BLaER1 (cell line): Measurements from ENCODE around the gene TLE4.

Experiments
- H3K27ac ChIP-seq: shearing (Covaris generic); formaldehyde crosslinking; 2 replicates; pipeline ENCODE4 v1.8.1; 2022
- H3K27me3 ChIP-seq: shearing (Covaris generic); formaldehyde crosslinking; 2 replicates; pipeline ENCODE4 v1.8.1; 2022
- H3K36me3 ChIP-seq: shearing (Covaris generic); formaldehyde crosslinking; 2 replicates; pipeline ENCODE4 v1.8.1; 2022
- H3K4me1 ChIP-seq: shearing (Covaris generic); formaldehyde crosslinking; 2 replicates; pipeline ENCODE4 v1.8.1; 2022
- H3K4me2 ChIP-seq: shearing (Covaris generic); formaldehyde crosslinking; 2 replicates; pipeline ENCODE4 v1.8.1; 2022
- H3K4me3 ChIP-seq: shearing (Covaris generic); formaldehyde crosslinking; 2 replicates; pipeline ENCODE4 v1.8.1; 2022
- H3K9ac ChIP-seq: shearing (Covaris generic); formaldehyde crosslinking; 2 replicates; pipeline ENCODE4 v1.8.1; 2022
- H3K9me3 ChIP-seq: shearing (Covaris generic); formaldehyde crosslinking; 2 replicates; pipeline ENCODE4 v1.8.1; 2022
- H4K20me1 ChIP-seq: shearing (Covaris generic); formaldehyde crosslinking; 2 replicates; pipeline ENCODE4 v1.8.1; 2022
- Cebpa-rat ChIP-seq: shearing (Covaris generic); IDR thresholded peaks from 2 replicates; pipeline ENCODE4 v1.8.1; 2022

Gene TLE4

GRCh38 chr9:79682076-79682736 lies 110.4 kb downstream of the TLE4 start:
- Histone ChIP-seq H3K36me3 (peaks cover 55% of the 10 kb centered on the region), H3K27ac (no peak overlapping the region), H3K27me3 (no peaks in the 10 kb centered on the region), H3K9me3 (peaks cover 5% of the 10 kb centered on the region; the same call in 1 of the 2 replicates), H3K4me3 (no peak overlapping the region), H4K20me1 (peaks cover 65% of the 10 kb centered on the region), H3K4me1 (peaks cover 59% of the 10 kb centered on the region), H3K9ac (no peak overlapping the region), H3K4me2 (peak overlapping the region; percentile 30; the same call in 1 of the 2 replicates)
- no peak for TF ChIP-seq Cebpa-rat

GRCh38 chr9:79684059-79684458 lies 112.3 kb downstream of the TLE4 start:
- no peak overlapping the region for H3K4me3 ChIP-seq
- H3K9me3 ChIP-seq, result no peaks in the 10 kb centered on the region
- no peak overlapping the region for H3K27ac ChIP-seq
- peaks cover 58% of the 10 kb centered on the region for H3K36me3 ChIP-seq
- no peak overlapping the region for H3K9ac ChIP-seq
- no peaks in the 10 kb centered on the region for H3K27me3 ChIP-seq
- H3K4me1 ChIP-seq, result peaks cover 76% of the 10 kb centered on the region
- H4K20me1 ChIP-seq, result peaks cover 84% of the 10 kb centered on the region
- H3K4me2 ChIP-seq, result no peak overlapping the region
- no peak for TF ChIP-seq Cebpa-rat

DNA sequence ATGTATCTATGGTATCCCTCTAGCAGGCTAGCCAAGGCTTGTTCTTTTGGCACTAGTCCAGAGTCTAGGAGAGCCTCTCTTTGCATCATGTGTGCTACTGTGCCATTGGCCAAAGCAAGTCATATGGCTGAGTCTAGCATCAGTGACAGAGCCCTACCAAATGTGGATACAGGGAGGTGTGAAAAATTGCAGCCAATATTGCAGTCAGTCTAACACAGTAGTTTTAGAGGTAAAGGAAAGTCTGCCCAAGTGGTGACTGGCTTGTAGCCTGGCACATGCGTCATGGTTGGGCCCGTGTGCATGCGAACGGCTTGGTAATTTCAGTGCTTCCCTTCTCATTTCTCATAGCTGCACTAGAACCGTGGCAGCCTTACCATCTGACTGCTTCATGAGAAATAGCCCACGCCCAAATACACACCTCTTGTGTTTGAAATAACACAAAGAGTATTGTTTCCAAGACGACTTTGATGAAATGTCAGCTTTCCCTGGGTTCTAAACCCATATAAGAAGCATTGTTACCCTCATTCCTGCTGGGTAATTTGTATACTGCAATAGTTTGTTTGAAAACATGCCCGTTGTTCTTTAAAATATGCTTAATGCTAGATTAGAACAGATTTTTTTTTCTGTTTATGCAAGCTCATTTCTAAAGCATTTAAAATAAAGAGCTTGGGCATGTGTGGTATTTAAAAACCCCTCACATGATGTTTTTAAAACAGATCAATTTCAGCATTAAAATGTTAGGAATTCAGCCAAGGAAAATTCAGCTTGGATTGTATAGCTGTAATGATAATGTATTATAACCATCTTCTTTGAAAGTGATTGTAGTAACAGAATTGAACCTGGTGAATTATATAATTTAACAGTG lies 113.2 kb downstream of the TLE4 start:
- H3K27me3 ChIP-seq, result no peaks in the 10 kb centered on the region

GRCh38 chr9:79685577-79685976 lies 113.8 kb downstream of the TLE4 start:
- Histone ChIP-seq H3K9ac (no peak overlapping the region), H3K36me3 (peaks cover 73% of the 10 kb centered on the region), H3K27me3 (no peaks in the 10 kb centered on the region), H3K4me3 (no peak overlapping the region), H3K27ac (no peak overlapping the region), H3K4me2 (peak overlapping the region; percentile 72), H4K20me1 (peaks cover 99% of the 10 kb centered on the region), H3K4me1 (peaks cover 90% of the 10 kb centered on the region), H3K9me3 (no peaks in the 10 kb centered on the region)
- TF ChIP-seq Cebpa-rat, result no peak

More for the DNA sequence above, 113.2 kb downstream of the TLE4 start:
- H3K9me3 ChIP-seq, result no peaks in the 10 kb centered on the region
- peaks cover 84% of the 10 kb centered on the region for H3K4me1 ChIP-seq
- peaks cover 67% of the 10 kb centered on the region for H3K36me3 ChIP-seq
- H4K20me1 ChIP-seq, result peaks cover 93% of the 10 kb centered on the region
- no peak overlapping the region for H3K9ac ChIP-seq
- peak overlapping the region; percentile 72 for H3K4me2 ChIP-seq
- H3K4me3 ChIP-seq, result no peak overlapping the region
- H3K27ac ChIP-seq, result no peak overlapping the region
- no peak for TF ChIP-seq Cebpa-rat

DNA sequence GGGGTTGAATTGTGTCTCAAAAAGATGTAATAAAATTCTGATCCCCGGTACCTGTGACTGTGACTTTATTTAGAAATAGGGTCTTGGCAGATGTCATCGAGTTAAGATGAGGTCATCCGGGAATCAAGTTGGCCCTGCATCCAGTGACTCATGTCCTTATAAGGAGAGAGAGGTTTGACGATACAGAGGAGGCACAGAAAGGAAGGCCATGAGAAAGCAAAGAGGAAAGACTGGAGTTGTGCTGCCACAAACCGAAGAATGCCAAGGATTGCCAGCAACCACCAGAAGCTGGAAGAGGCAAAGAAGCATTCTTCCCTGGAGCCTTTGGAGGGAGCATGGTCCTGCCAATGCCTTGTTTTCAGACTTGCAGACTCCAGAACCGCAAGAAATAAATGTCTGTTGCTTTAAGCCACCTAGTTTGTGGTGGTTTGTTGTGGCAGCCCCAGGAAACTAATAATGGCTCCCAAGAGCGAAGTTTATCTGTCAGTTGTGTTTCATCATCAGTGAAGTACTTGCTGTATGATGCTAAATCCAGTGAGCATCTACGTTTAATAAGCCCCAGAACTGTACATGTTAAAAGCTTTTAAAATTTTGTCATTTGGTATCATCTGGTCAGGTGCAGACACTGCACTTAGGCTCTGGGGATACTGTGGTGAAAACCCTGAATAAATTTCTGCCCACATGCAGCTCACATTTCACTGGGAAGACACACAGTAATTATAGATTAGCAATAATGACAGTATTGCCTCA lies 114.8 kb downstream of the TLE4 start:
- Histone ChIP-seq H3K9me3 (no peaks in the 10 kb centered on the region), H3K27me3 (no peaks in the 10 kb centered on the region), H3K9ac (no peak overlapping the region; the same call in 1 of the 2 replicates), H3K4me1 (peaks cover 95% of the 10 kb centered on the region), H4K20me1 (peaks cover 100% of the 10 kb centered on the region), H3K36me3 (peaks cover 79% of the 10 kb centered on the region), H3K27ac (peak overlapping the region; percentile 47; the same call in 1 of the 2 replicates), H3K4me2 (peak overlapping the region; percentile 72), H3K4me3 (0 out of 2 replicates have a peak overlapping the region, but pooled peaks have one; percentile 20)
- no peak for TF ChIP-seq Cebpa-rat

- peaks cover 79% of the 10 kb centered on the region for H3K36me3 ChIP-seq
- 0 out of 2 replicates have a peak overlapping the region, but pooled peaks have one; percentile 20 for H3K4me3 ChIP-seq
- H3K9ac ChIP-seq, result no peak overlapping the region
- peak overlapping the region; percentile 72 for H3K4me2 ChIP-seq
- peaks cover 100% of the 10 kb centered on the region for H4K20me1 ChIP-seq
- H3K27me3 ChIP-seq, result no peaks in the 10 kb centered on the region
- peak; percentile 90; the same call in 1 of the 2 replicates for TF ChIP-seq Cebpa-rat
- H3K9me3 ChIP-seq, result no peaks in the 10 kb centered on the region
- H3K4me1 ChIP-seq, result peaks cover 95% of the 10 kb centered on the region
- H3K27ac ChIP-seq, result peak overlapping the region; percentile 47; the same call in 1 of the 2 replicates
These were observed 115.3 kb downstream of the TLE4 start for GRCh38 chr9:79687131-79687447.

DNA sequence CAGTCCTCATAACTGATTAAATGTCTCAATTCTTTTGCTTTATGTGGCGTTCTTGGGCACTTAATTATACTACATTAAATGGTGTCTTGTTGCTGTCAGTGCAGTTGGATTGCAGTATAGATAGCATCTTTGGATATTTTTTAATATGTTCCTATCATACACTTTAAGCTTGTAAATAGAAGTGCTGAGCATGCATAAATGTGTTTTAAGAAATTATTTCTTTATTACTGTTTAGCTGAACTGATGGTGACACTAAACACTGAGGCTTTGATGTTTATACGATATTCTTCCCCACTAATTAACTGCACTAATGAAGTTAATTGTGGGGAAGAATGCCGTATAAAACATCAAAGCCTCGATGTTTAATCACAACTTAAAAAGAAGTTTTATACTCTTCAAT lies 116.6 kb downstream of the TLE4 start:
- no peaks in the 10 kb centered on the region for H3K27me3 ChIP-seq
- H4K20me1 ChIP-seq, result peaks cover 100% of the 10 kb centered on the region
- peak overlapping the region; percentile 72; the same call in 1 of the 2 replicates for H3K4me2 ChIP-seq
- peaks cover 95% of the 10 kb centered on the region for H3K4me1 ChIP-seq
- peaks cover 80% of the 10 kb centered on the region for H3K36me3 ChIP-seq
- no peak for TF ChIP-seq Cebpa-rat
- no peaks in the 10 kb centered on the region for H3K9me3 ChIP-seq
- H3K4me3 ChIP-seq, result no peak overlapping the region
- no peak overlapping the region for H3K27ac ChIP-seq
- H3K9ac ChIP-seq, result no peak overlapping the region

DNA sequence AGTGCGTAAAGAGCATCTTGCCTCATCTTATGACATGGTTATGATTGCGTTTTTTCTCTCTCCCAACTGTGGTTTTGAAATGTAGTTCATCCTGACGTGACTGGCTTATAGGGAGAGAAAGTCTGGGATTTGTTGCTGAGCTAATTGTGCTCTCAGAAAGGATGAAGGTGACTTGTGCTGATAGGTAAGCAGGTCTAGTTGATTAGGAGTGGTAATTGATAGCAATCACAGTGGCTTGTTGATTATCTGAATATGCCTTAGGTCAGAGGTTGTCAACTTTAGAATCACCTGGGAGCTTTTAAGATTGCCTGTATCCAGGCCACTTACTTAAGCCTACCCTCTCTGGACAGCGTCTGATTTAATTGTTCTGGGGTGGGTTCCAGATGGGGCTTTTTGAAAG lies 117.8 kb downstream of the TLE4 start:
- no peaks in the 10 kb centered on the region for H3K27me3 ChIP-seq
- H3K4me1 ChIP-seq, result peaks cover 97% of the 10 kb centered on the region
- peaks cover 71% of the 10 kb centered on the region for H3K36me3 ChIP-seq
- H3K4me2 ChIP-seq, result no peak overlapping the region
- peaks cover 100% of the 10 kb centered on the region for H4K20me1 ChIP-seq
- H3K9ac ChIP-seq, result no peak overlapping the region
- TF ChIP-seq Cebpa-rat, result no peak
- H3K27ac ChIP-seq, result no peak overlapping the region
- H3K9me3 ChIP-seq, result no peaks in the 10 kb centered on the region
- H3K4me3 ChIP-seq, result no peak overlapping the region

DNA sequence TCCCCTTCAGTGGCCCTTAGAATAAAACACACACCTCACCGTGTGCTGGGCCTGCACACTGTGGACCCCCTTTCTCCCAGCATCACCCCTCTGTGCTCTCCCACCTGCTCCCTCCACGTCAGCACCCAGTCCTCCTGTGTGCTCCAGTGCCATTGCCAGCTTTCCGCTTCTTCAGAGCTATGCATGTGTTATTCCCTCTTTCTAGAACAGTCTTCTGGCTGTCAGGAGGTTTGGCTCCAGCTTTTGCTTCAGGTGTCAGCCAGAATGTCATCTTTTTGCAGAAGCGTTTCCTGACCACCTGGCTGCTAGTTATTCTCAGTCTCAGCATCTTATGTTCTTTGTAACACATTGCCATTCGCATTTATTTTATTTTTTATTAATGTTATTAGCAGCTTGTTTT lies 119.7 kb downstream of the TLE4 start:
- no peak for TF ChIP-seq Cebpa-rat
- no peaks in the 10 kb centered on the region for H3K9me3 ChIP-seq
- H3K9ac ChIP-seq, result no peak overlapping the region
- peaks cover 100% of the 10 kb centered on the region for H4K20me1 ChIP-seq
- no peak overlapping the region for H3K4me3 ChIP-seq
- no peak overlapping the region for H3K27ac ChIP-seq
- peaks cover 78% of the 10 kb centered on the region for H3K36me3 ChIP-seq
- peak overlapping the region; percentile 62 for H3K4me2 ChIP-seq
- H3K27me3 ChIP-seq, result no peaks in the 10 kb centered on the region
- peaks cover 95% of the 10 kb centered on the region for H3K4me1 ChIP-seq
